GDM1 (cell line): ENCODE measurements around the gene RAB23.
"Not testable (repeated sequence)": the region's sequence is repeated elsewhere in the genome, so short reads cannot be mapped to it uniquely, and the experiment has no call there.

ENCODE experiments used
- DNase-seq: peaks from one replicate; lab custom pipeline; 2025; lab: John Stamatoyannopoulos, UW

RAB23 gene

DNA sequence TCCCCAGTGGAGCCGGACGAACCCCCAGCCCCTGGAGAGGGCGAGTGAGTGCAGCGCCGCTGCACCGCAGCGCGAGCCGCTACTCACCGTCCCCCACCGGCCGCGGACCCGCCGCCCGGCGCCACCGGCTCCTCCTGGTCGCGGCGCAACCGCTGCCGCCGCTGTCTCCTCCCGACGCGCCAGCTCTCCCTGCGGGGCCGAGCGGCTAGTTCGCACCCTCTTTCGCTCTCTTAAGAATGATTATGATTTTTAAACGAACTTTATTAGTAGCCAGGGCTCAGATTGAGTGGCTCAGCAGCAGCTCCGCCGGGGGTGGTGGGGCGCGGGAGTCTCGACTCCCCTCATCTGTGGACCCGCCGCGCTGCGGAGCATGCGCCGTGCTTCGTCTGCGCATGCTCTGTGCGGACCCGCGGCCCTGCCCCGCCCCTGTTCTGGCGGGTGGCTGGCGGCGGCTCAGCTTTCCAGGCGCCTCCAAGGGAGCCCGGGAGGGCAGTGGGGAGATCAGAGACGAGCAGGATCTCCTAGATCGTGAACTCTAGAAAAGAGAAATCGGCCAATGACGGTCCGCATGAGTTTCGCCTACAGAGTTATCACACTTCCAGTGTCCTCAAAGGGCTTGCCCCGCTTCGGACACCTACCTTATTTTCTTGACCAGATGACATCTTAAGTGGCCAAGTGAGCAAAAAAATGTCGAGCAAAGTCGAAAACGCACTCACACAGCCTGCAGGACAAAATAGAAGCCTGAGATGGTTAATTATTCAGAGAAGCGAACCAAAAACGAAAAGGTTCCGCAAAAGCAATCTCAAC is at the start of gene RAB23:
Gene RAB23 (minus strand): TSS at position 372 of the 807 bp plus-strand sequence. CDS start 11,927 bp downstream, outside the sequence.
- peak; percentile 86 for DNase-seq

DNA sequence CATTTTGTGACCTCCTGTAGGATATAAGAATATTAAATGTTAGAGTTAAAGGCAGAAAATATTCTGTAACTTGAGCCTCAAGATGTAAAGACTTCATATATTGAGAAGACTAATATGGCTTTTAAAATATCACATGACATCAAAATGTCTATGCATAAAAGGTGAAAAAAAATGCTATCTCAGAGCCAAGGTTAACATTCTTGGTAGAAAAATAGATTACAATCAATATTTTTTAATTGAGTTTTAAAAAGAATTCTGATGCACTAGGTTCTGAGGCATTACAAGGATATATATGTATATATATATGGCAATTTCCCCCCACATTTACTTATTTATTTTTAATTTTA is 46.2 kb upstream of the RAB23 start:
- no peak for DNase-seq

DNA sequence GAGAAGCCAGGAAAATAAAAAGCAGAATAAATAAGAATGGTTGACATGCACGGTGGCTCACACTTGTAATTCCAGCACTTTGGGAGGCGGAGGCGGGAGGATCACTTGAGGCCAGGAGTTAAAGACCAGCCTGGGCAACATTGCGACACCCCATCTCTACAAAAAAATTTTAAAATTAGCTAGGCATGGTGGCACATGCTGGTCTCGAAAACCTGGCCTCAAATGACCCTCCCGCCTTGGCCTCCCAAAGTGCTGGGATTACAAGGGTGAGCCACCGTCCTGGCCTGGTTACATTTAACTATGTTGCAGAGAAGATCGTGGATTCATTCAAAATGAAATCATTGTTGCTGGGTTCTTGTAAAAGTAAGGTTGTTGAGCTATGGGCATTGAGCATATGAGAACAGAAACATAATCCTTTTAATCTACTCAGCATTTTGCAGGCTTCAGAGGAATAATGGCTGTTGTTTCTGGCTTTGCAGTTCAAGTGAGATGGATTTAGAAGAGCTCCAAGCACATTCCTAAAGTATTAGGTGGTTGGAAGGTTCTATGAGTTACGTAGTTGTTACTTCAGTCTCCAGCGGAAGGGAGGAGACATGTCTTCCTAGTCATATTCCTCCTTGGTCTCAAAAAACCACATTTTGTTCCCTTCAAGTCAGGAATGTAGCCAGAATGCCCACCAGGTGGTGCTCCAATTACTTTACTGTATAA is 45.6 kb upstream of the RAB23 start:
- DNase-seq, result peak; percentile 31

DNA sequence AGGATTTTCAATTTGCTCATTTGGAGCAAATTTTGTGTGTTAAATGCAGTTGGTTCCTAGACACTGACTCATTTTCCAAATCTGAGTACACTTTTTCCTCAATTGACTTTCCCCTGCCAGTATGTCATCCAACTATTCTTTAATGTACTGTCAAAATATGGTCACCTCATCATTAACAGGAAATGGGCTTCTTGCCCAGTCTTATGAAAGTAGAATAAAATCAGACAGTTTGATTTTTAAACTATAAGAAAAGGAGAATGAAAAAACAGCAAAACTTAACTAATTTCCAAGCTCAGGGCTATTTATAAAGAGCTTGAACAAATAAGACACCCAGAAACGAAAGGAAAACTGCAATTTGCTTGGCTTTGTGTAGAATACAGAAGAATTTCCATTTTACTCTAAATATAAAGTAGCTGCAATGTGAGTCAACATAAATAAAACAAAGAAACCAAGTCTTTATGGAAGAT is 43.7 kb upstream of the RAB23 start:
- no peak for DNase-seq

DNA sequence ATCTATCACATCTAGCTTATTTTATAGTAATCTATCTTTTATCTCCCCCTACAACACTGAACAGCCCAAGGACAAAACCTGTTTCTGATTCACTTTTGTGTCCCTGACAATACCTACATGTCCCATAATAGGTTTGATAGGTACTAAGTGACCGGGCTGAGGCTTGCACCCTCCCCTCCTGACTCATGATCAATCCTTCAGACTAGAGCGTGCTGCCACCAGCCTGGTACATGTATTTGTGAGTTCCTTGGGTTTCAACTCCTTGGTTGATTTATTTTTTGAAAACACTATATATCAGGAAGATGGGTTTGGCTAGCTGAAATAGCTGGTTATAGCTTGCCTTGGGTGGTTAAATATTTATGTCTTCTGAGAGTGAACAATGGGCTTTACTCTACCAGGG is 41.6 kb upstream of the RAB23 start:
- DNase-seq, result no peak

DNA sequence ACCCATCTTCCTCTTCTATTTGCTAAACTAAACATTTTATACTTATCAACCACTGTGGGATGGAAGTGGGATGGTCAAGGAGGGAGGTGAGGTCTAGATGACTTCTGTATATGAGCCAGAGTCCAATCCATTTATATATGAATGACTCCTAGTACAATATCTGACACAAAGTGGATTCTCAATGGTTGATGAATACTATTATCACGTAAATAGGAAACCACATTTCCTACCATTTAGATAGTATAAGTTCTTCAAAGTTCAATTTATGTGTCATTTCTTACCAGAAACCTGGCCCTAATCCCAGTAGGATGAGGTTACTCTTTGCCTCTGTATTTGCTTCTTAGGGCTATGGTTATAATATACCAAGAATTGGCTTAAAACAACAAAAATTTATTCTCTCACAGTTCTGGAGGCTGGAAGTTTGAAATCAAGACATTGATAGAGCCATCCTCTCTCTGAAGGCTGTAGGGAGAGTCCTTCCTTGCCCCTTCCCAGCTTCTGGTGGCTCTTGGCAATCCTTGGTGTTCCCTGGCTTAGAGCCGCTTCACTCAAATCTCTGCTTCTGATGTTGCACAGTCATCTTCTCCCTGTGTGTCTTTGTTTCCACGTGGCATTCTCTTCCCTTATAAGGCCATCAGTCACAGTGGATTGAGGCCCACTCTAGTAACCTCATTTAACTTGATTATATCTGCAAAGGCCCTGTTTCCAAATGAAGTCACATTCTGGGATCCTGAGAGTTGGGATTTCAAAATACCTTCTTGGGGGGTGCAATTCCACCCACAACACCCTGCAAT is 41.0 kb upstream of the RAB23 start:
- no peak for DNase-seq

DNA sequence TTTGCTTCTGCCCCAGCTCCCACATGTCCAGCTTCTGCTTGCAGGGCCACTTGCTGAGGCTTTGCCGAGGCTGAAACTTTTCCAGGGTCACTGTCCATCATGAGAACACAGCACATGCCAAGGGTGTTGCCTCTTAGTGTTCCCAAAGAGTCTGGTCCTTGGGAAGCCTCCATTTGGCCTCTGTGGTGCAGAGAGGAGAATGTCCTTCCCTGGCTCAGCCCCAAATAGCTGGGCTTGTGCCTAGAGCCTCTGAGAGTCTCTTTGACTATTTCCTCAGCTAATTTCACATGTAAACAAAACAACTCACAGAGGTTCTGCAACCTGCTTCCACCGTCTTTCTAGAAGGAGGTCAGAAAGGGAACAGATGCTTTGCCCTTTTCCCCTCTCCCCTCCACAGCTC is 40.4 kb upstream of the RAB23 start:
- no peak for DNase-seq

DNA sequence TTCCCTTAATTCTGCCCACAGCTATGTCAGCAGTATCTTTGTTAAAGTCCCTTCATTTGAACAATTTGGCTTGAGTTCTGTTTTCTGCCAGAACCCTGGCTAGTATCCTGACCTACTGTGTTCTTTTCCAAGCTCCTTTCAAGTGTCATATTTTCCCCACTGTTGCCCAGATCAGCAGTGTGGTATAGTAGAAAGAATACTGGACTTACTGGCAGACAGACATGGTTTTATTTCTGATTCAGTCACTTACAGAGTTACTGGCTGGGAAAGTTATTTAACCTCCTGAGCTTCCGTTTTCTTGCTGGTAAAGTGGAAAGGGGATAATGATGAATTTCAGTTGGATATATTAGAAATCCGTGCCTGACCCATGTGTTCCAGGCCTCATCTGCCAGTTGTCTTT is 39.8 kb upstream of the RAB23 start:
- DNase-seq, result no peak

DNA sequence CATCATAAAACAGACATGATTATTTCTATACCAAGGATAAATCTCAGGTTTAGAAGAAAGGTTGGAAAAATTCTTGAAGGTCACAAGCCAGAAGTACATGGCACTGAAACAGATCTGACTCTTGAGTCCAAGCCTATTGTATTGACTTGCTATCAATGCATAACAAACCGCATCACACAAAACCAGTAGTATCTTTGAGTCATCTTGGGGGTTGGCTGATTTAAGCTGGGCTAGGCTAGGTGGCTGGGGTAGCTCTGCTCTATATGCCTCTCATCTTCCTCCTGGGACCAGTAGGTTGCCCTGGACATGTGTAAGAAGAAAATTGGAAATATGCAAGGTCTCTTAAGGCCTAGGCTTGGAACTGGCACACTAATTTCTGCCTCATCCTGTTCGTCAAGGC is 37.0 kb upstream of the RAB23 start:
- DNase-seq, result no peak

DNA sequence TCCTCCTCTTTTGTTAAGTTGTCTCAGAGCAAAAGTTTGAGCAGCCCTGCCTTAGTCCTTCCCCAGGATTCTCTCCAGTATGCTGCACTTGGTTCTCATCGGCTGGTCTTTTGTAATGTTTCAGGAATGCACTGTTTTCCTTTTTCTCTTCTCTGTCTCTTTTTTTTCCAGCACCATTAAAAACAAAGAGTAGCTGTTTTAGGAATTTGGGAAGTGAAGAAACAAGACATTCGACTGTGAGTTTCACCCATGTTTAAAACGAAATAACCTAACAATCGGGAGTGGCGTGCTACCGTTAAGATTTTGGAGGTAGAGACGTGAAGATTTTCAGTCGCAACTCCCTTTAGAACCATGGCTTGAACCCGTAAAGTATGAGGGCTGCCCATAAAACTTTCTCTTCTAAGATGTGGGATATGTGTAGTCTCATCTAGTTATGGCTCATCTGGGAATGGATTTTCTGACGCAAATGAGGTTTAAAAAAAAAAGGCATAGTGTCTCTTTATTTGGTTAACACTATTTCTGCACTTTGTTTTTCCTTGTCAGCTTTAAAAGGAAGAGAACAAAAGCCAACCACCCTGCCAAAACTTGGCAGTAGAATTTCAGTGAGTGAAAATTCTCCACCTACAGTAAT is 35.9 kb upstream of the RAB23 start:
- no peak for DNase-seq

DNA sequence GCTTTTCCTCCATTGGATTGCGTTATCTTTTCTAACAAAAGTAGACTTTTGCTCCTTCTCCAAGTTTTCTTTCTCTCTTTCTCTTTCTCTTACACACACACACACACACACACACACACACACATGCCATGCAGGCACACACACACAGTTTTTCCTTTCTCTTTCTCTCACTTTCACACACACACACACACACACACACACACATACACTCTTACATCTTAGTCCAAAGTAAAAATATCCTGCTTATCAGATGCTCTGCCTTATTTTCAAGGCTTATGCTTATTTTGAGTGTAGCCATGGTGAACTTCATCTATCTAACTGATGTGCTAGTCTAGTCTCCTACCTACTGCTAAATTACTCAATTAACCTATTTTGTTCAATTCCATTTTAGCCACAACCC is 34.4 kb upstream of the RAB23 start:
- no peak for DNase-seq

DNA sequence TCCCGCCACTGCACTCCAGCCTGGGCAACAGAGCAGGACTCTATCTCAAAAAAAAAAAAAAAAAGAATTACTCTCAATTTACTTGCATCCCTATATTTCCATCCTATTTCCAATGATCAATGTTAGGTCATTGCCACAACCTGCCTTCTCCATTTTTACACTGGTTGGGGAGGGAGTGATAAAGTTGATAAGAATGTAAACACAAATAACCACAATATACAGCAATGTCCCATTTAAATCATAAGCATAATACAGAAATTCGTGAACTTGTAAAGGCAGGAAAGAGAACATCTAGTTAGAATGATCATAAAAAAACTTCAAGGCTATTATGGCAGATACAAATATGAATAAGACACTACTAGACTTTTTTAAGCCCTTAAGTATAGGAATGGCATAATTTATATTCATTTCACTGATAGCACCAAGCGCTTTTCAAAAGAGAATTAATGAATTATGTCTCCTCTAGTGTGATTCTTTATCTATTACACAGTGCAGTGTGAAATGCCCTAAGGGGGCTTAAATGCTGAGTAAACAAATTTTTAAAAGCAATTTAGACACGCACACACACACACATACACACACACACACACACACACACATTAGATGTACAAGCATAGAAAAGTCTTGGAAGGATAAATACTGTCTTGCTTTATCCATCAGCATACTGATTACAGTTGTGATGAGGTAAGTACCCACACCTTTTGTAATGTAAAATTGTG is 33.5 kb upstream of the RAB23 start:
- DNase-seq, result no peak

DNA sequence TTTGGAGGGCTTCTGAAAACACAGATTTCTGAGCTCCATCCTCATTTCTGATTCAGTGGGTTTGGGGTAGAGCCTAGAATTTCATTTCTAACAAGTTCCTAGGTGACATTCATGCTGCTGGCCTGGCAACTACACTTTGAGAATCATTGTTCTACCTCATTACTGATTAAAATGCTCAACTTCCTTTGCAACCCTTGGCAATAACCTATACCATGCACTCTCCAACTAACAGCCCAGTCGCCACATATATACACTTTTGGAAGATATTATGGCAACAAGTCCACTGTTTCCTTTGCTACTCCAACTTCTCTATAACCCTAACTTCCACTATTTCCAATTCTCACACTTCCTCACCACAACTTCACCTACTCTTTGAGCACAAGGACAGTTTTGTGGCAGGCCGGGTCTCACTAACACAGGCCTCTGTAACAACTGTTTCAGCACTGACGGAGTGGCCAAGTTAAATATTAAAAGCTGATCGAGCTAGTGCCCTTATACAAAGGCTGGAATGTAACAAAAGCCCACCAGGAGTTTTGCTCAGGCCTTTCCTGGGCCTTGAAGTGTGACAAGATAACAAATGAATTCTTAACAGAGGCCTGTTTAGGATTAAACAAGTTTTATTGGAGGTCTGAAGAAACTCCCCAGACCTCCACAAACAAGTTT is 32.1 kb upstream of the RAB23 start:
- no peak for DNase-seq

DNA sequence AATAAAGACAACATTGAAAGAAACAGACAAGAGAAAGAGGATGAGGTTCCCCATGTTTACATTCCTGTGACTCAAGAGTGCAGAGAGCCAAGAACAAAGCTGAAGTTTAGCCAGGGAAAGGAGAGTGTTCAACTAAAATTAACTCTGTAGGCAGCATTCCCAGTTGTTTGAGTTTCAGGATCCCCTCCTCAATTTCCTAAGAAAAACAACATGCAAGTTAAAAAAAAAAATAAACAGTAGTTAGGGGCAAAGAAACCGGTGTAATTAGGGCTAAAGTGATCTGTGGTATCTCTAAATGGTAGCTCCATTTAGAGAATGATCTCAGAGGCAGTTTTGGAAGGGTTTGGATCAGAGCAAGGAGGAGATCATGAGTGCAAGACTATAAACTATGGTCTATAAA is 30.9 kb upstream of the RAB23 start:
- no peak for DNase-seq

DNA sequence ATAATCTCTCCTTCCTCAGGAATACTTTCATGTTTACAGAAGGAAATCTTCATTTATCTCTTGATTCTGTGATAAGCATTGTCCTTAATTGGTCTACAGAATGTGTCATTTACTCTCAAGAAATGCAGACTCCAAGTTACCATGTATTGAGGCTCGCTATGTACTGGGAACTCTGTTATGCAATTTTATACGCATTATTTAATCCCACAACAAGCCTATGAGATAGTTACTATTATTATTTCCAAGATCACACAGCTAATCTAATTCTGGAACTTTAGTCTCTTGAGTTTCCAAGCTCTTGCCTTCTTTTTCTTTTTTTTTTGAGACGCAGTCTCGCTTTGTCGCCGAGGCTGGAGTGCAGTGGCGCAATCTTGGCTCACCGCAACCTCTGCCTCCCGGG is 30.0 kb upstream of the RAB23 start:
- no peak for DNase-seq

DNA sequence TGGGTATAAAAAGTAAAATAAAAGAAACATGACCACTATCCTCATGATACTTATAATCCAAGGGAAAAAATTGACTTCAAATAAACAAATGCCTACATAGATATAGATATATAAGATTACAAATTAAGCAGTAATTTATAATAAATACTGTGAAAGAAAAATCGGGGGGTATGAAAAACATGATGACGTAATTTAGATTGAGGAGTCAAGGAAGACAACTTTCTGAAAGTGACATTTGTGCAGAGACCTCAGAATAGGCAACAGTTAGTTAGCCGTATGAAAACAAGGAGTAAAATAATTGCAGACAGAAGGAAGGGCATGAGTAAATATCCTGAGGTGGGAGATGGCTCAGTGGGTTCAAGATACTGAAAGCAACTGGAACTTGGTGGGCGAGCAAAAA is 28.2 kb upstream of the RAB23 start:
- DNase-seq, result no peak

DNA sequence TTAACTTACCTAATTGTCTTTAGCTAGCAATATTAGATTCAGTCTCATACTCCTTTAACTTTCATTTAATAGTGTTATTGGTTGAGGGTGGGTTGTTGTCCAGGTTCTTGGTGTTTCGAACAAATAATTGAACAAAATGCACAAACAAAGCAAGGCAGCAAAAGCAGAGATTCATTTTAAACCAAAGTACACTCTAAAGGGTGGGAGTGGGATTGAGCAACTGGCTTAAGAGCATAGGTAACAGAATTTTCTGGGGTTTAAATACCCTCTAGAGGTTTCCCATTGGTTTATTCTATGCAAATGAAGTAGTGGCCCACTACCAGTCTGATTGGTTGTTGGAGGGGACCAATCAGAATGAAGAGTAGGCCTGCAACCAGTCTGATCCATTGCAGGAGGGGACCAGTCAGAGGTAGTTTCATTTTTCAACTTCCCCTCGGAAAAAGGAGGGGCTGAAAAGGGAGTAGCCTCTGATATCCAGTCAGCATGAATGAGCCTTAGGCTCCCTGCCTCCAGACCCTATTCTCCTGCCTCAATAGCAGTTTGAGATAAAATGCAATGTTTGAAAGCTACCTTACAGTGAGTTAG is 26.3 kb upstream of the RAB23 start:
- DNase-seq, result no peak

DNA sequence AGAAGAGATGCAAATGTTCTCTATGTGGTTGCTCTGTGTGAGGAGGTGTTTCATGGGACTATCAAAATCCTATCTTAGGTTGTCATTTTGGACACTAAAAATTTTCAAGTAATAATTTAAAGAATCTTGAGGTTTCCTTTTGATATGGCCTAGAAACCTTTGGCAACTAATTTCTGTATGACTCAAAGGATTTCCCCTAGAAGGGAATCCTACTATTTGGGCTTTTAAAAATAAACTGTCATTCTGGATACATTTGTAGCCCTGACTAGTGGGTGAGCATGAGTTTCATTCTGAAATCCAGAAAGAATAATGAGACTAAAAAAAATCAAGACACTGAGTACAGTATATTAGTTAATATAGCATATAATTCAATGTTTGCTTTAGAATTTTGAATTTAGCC is 25.5 kb upstream of the RAB23 start:
- no peak for DNase-seq

DNA sequence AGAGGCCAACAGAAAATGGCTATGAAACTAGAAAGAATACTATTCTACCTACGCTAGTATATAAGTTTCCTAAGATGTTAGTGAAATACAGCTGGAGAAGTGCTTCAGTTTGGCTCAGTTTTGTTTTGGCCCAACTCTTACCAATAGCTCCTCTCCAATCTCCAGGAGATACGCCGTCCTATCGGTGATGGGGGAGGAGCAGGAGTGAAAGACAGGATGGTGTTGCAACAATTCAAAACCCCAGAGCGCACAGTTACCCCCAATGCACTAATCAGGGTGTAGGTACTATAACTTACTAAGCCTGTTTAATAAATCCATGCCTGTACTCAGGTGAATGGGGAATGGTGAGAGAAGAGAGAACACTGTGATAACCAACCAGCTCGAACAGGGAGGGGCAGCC is 24.2 kb upstream of the RAB23 start:
- no peak for DNase-seq

DNA sequence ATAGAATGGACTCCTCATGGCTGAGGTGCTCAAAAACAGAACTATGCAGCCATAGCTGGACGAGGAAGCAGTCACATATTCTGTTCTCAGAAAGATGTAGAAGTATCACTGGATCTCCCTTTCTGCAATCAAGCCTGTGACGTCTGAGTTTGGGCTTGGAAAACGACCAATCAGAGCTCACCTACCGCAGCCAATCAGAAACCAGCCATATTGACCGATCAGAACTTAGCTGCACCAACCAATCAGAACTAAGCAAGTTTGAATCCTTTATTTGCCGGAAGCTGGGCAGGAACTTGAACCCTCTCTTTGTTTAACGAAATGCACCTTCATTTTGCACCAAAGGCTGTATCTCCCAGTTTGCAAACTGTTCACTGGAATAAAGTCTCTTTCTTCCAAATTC is 21.8 kb upstream of the RAB23 start:
- DNase-seq, result no peak

DNA sequence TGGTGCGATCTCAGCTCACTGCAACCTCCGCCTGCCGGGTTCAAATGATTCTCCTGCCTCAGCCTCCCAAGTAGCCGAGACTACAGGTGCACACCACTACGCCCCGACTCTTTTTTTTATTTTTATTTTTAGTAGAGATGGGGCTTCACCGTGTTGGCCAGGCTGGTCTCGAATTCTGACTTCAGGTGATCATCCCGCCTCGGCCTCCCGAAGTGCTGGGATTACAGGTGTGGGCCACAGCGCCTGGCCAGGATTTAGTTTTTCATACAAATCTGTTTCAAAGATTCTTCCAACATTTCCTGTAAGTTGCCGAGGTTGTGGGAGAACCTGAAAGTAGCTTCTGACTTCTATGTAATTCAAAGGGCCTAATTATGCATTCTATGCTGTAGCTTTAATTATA is 21.4 kb upstream of the RAB23 start:
- not testable (repeated sequence) for DNase-seq
